Mammary epithelial cell (primary cell): ENCODE data around the gene GPR158.

Source experiments
- EZH2 ChIP-seq: IDR thresholded peaks from 2 replicates; pipeline ENCODE4 v1.6.1; 2012; ENCODE audit warnings: low read length, inconsistent platforms, borderline replicate concordance
- TF ChIP-seq, protein P1 (sequence below), 2 donors: IDR thresholded peaks in 1 of 2; conservative IDR thresholded peaks in 1 of 2; 2 replicates each; pipeline ENCODE4 v1.5.1; 2011 to 2012; ENCODE audit warnings: inconsistent platforms in 2 of 2, low read length in 2 of 2, mild to moderate bottlenecking in 2 of 2, control low read depth in 1 of 2, low read depth in 1 of 2; ENCODE audit not compliant: insufficient read depth in 1 of 2; ENCODE audit errors: extremely low read depth in 1 of 2

DNA sequence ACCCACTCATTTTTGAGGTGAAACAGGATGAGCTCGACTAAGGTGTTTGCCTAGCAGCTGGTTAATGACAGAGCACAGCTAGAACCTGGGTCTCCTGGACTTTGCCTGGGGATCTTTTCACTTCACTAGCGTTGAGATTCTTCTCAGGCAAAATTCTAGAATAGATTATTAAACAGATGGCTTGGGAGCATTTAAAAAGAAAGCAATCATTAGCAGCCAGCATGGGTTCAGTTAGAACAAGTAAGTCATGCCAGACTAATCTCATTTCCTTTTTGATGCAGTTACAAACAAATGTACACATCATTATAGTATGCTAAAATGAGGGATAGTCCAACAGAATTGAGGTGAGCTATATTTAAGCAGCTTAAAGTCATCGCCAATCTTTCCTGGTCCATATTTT lies 467.9 kb downstream of the GPR158 start:
- TF ChIP-seq, protein P1, sequence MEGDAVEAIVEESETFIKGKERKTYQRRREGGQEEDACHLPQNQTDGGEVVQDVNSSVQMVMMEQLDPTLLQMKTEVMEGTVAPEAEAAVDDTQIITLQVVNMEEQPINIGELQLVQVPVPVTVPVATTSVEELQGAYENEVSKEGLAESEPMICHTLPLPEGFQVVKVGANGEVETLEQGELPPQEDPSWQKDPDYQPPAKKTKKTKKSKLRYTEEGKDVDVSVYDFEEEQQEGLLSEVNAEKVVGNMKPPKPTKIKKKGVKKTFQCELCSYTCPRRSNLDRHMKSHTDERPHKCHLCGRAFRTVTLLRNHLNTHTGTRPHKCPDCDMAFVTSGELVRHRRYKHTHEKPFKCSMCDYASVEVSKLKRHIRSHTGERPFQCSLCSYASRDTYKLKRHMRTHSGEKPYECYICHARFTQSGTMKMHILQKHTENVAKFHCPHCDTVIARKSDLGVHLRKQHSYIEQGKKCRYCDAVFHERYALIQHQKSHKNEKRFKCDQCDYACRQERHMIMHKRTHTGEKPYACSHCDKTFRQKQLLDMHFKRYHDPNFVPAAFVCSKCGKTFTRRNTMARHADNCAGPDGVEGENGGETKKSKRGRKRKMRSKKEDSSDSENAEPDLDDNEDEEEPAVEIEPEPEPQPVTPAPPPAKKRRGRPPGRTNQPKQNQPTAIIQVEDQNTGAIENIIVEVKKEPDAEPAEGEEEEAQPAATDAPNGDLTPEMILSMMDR (conservative IDR thresholded peaks at IDR 0.05 in 1 of 2, IDR thresholded peaks at IDR 0.05 in 1 of 2; ENCODE audit: extremely low read depth in 1 of 2, insufficient read depth in 1 of 2, low read depth in 1 of 2, low read length in 2 of 2), result no peak
- no peak for TF ChIP-seq EZH2
